Measurements from ENCODE around the gene ST3GAL4.

GRCh38 chr11:126432525-126432924 is 77.0 kb downstream of the ST3GAL4 start:
- no peak for TF ChIP-seq POLR2AphosphoS5 (IDR thresholded peaks at IDR 0.05)
- TF ChIP-seq CTCF (IDR thresholded peaks at IDR 0.05) = no peak

All from sigmoid colon (tissue), 4 donors.